Activated T-helper 9 cell treated with anti-CD3 and anti-CD28 coated beads, Interleukin-2, amount 50 U/mL, for 16 hours (primary cell): ENCODE data around the gene PDE1C.
"Not testable (repeated sequence)": the region's sequence is repeated elsewhere in the genome, so short reads cannot be mapped to it uniquely, and the experiment has no call there.

Source experiments
- DNase-seq: peaks from one replicate; pipeline ENCODE4 v3.0.0-alpha.2; 2020; ENCODE audit warnings: low read depth

The PDE1C gene

DNA sequence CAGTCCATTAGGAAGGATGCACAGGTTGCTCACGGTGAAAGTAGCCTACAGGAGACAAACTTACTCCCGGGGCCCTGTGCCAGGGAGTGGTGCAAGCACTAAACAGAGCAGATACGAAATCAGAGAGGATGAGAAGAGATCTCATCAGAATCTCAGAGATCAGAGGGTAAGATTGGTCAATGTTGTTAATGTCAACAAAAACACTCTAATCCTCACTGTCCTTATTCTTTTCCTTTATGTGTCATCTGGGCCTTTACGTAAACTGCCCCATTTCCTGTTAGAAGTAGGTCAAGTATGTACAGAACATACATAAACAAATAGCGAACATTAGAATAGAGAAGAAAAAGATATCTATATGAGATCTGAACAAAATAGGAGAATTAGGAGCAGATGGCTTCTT lies 220.1 kb downstream of the PDE1C start:
- DNase-seq = no peak

- DNase-seq = no peak
These were observed 234.7 kb downstream of the PDE1C start for GRCh38 chr7:31835471-31835870.

GRCh38 chr7:31833625-31834024 lies 236.6 kb downstream of the PDE1C start:
- DNase-seq = not testable (repeated sequence)

GRCh38 chr7:31828520-31828919 lies 241.7 kb downstream of the PDE1C start:
- DNase-seq = no peak

- DNase-seq = no peak
These were observed 244.6 kb downstream of the PDE1C start for GRCh38 chr7:31825576-31825975.

DNA sequence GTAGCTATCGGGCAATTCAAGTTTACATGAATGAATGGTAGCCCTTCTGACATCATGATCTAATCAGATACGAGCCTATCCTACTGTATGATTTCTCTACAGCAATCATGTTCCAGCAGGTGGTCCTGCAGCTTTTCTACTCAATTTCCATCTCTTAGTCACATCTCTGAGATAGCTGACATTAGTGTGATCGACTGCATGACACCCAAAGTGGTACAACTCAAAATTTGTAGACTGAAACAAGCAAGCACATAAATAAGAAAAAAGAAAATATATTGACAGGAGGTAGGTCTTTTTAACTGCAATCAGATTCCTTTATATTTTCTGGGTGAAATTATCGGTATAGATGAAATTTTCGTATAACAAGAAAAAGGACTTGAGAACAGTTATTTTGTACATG lies 251.2 kb downstream of the PDE1C start:
- no peak for DNase-seq

- DNase-seq = no peak
These were observed 253.4 kb downstream of the PDE1C start for GRCh38 chr7:31816810-31817209.

DNA sequence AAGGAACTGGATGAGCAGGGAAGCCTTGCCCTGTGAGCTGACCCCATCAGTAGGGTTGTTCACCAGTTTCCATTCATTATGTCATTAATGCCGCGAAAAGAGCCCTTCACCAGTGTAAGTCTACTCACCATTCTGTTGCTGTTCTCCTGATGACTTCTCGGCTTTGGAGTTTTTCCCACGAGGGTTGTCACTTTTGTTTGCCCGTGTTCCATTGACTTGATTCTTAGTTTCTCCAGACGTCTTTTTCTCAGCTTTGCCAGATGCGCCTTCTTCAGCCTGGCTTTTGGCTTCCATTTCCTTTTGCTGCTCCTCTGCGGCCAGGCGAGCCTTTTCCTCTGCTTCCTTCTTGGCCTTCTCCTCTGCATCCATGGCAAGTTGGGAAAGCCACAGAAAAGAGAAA lies 254.4 kb downstream of the PDE1C start:
- DNase-seq = no peak

- DNase-seq = no peak
These were observed 256.0 kb downstream of the PDE1C start for GRCh38 chr7:31814187-31814586.

DNA sequence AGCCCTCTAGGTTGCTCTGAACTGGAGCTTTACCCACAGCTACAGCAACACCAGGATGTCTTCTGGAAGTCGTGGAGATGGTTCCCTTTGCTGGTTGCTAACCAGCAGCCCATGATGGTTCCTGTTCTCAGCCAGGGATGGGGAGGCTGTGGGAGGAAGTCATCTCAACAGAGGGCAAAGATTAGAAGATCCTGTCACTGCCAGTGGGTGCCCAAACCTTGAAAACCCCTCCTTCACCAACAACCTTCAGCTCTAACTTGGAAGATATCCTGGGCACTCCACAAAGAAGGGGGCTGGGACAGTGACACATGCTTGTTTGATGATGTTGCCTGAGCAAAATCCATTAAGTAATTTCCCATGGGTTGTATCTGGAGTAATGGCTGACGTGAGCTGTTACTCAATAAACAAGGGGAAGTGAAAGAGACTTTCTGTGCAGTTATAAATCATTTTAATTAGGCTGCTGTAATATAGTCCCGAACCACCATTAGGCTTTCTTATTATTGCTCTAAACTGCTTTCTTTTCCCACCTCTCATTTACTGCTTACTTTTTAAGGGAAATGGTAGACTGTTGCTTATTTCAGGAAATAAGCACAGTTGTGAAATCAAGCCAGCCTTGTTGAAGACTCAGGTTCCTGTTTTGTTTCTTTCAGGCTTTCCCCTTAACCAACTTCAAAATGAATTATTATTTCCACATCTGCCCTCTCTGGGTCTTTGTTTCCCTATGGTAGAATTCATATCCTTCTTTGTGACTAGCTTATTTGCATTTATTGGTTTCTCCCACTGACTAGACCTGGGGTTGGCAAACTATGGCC lies 258.4 kb downstream of the PDE1C start:
- no peak for DNase-seq

- no peak for DNase-seq
These were observed 264.9 kb downstream of the PDE1C start for GRCh38 chr7:31805209-31805818.

GRCh38 chr7:31796375-31796774 lies 273.8 kb downstream of the PDE1C start:
- no peak for DNase-seq

DNA sequence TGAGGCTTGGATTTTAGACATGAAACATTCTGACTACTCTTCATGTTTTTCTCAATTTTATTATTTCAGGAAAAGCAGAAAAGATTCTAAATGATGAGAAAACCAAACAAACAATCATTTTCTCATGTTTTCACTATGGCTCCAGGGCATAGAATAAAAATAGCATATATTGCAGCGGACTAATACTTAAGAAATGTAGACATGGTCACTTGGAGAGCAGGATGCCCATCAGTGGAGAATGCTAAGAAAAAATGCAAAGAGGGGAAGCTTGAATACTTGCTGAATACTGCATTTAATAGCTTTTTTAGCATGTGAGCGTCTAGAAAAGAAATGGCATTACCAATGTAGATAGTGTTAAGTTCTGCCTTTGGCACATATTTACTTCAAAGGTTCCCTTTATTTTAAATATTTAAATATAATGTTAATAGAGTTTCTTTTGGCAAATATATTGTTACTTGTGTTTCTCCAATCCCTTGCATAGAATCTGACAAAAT lies 275.3 kb downstream of the PDE1C start:
- no peak for DNase-seq

- no peak for DNase-seq
These were observed 278.3 kb downstream of the PDE1C start for GRCh38 chr7:31791881-31792280.

DNA sequence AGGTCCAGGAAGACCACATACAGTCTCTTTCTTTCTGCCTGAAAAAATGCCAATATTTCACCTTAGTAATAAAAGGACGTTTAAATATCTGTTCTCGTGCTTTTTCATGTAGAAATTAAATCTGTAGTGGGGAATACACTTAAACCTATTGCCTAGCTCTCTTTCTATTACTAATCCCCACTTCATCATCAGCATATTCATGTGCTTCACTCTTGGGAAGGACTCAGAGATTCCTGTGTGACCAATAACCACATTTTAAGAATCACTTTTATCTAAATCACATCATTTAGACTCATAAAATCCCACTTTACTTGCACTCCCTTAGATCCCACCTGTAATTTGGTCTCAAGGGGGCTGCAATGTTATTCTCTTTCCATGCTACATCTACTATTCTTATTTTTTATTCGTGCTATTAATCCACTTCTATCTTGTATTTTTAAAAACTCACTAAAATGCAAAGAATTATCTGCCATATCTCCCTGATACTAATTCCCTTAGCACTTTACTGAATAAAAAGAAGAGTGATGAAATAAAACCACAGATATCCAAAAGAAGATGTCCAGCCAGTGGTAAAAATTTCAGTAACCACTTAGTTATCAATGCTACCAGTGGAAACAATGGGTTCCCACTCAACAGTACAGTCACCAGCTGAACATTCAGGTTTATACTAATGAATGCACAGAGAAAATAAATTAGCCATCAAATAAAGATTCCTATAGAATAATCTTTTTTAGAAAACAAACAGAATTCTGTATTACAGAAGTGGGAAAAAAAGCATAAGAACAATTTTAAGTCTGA lies 281.1 kb downstream of the PDE1C start:
- no peak for DNase-seq

DNA sequence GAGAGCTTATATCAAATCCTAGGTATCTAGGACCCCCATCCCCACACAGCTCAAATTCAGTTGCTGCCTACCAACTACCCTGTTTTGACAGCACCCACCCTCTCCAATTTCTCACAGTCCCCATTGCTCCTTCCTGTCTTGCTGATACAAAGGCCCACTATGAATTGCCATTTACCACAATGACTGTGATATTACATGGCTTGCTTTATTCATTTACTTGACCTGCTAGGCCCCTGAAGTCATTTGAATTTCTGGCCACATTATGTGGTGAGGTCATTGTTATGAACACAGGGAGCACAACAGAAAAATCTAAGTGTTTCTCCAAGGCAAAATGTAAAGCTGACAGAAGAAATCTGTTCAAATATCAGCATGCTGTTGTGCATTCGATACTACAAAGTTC lies 281.8 kb downstream of the PDE1C start:
- DNase-seq = no peak

GRCh38 chr7:31786326-31786725 lies 283.9 kb downstream of the PDE1C start:
- no peak for DNase-seq

GRCh38 chr7:31785101-31785500 lies 285.1 kb downstream of the PDE1C start:
- DNase-seq = no peak

DNA sequence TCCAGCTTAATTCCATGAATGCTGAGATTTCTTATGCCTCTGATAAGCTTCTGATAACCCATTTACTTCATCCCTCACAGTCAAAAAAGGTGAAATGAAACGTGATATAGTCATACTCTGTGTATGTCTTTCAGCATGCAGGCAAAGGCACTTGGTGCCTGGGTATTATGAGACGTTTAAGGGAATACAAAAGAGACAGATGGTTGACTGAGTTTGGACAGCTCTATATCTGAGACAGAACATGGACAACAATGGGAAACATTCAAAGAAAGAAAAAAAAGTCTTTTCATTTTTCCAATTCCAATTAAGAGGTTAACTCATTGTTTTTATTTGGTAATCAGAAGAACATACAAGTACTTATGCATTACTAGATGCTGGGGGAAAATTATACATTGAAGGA lies 287.0 kb downstream of the PDE1C start:
- no peak for DNase-seq

GRCh38 chr7:31782411-31782991 lies 287.7 kb downstream of the PDE1C start:
- DNase-seq = no peak

DNA sequence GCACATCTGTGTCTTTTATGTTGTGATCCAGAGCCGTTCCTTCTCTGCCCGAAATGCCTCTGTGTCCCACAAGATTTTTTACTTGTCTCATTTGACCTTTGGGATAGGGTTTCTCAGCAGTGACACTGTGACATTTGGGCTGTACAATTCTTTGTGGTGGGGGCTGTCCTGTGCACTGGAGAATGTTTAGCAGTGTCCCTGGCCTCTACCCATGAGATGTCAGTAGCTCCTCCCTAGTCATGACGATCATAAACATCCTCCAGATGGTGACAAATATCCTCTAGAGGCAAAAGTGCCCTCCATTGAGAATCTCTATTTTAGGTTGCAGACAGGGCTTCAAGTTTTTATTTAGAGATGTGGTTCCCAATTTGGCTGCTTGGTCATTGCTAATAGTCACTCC lies 291.9 kb downstream of the PDE1C start:
- DNase-seq = no peak

GRCh38 chr7:31776616-31777015 lies 293.6 kb downstream of the PDE1C start:
- DNase-seq = no peak
